HL-60 (cell line): ENCODE data around the gene ENDOD1.

Source experiments
- DNase-seq, 2 experiments: peaks; one replicate each; pipeline ENCODE4 v3.0.0-alpha.2; 2010 to 2020; ENCODE audit warnings: low read depth in 1 of 2, low spot score in 1 of 2
- H3K27ac ChIP-seq: fragments of 250-450 bp; sonication (Bioruptor Pico); replicated peaks from 2 replicates; pipeline ENCODE4 v1.5.1; 2020; ENCODE audit warnings: mild to moderate bottlenecking, moderate library complexity
- H3K27me3 ChIP-seq: fragments of 250-450 bp; sonication (Bioruptor Pico); 2 replicates; pipeline ENCODE4 v1.5.1; 2021; ENCODE audit warnings: mild to moderate bottlenecking, moderate library complexity; ENCODE audit not compliant: insufficient read depth, poor library complexity, severe bottlenecking
- H3K4me3 ChIP-seq: replicated peaks from 2 replicates; pipeline ENCODE4 v1.5.1; 2011; ENCODE audit warnings: mild to moderate bottlenecking, control low read depth, low read length; ENCODE audit not compliant: insufficient read depth
- CTCF ChIP-seq: IDR thresholded peaks from one replicate; pipeline ENCODE4 v1.5.1; 2011; ENCODE audit warnings: low read length, control low read depth, inconsistent platforms; ENCODE audit not compliant: insufficient read depth
- GABPA ChIP-seq: IDR thresholded peaks from 2 replicates; pipeline ENCODE4 v1.6.1; 2012; ENCODE audit warnings: low read depth
- POLR2AphosphoS5 ChIP-seq: IDR thresholded peaks from 2 replicates; pipeline ENCODE4 v1.6.1; 2012; ENCODE audit warnings: low read depth
- REST ChIP-seq: IDR thresholded peaks from 2 replicates; pipeline ENCODE4 v1.6.1; 2012; ENCODE audit warnings: low read depth; ENCODE audit not compliant: insufficient replicate concordance
- SPI1 ChIP-seq: IDR thresholded peaks from 2 replicates; pipeline ENCODE4 v1.6.1; 2012; ENCODE audit warnings: low read depth, mild to moderate bottlenecking, borderline replicate concordance

The ENDOD1 gene

GRCh38 chr11:95058621-95059020 is 31.0 kb upstream of the ENDOD1 start:
- H3K4me3 ChIP-seq, result no peak overlapping the region
- no peak overlapping the region for H3K27ac ChIP-seq
- no peaks in the 10 kb centered on the region for H3K27me3 ChIP-seq
- TF ChIP-seq REST (no peak), POLR2AphosphoS5 (no peak), SPI1 (no peak), GABPA (no peak), CTCF (no peak)
- DNase-seq, result no peak

GRCh38 chr11:95059046-95059445 is 30.6 kb upstream of the ENDOD1 start:
- no peak for DNase-seq
- Histone ChIP-seq H3K27ac (no peak overlapping the region), H3K4me3 (no peak overlapping the region), H3K27me3 (no peaks in the 10 kb centered on the region)
- TF ChIP-seq SPI1 (no peak), POLR2AphosphoS5 (no peak), CTCF (no peak), REST (no peak)

- no peak overlapping the region for H3K27ac ChIP-seq
- no peak for DNase-seq
- H3K4me3 ChIP-seq, result no peak overlapping the region
- TF ChIP-seq CTCF, result no peak
- no peak for TF ChIP-seq GABPA
- TF ChIP-seq SPI1, result no peak
- no peak for TF ChIP-seq POLR2AphosphoS5
- no peak for TF ChIP-seq REST
- H3K27me3 ChIP-seq, result no peaks in the 10 kb centered on the region
These were observed 24.3 kb upstream of the ENDOD1 start for GRCh38 chr11:95065336-95065735.
